Right lobe of liver (tissue), 6 donors: ENCODE measurements around the gene PSMC4. TPM values are rescaled to one million over a fixed set of nuclear protein-coding genes. Genes with fewer than 3 reads are reported as not detected.

ENCODE experiments used
- ATAC-seq, 4 donors: fragments of 200-7000 bp; cut with Tn5 transposase; one replicate each; pipeline ENCODE4 v1.9.1; 2020; ENCODE audit warnings: mild to moderate bottlenecking in 4 of 4, moderate library complexity in 4 of 4
- DNase-seq, 3 donors: peaks; one replicate each; pipeline ENCODE4 v3.0.0-alpha.2; 2020
- H3K27ac ChIP-seq, 3 donors: fragments of 200-600 bp; one replicate each; pipeline ENCODE4 v1.8.0; 2022
- H3K27me3 ChIP-seq, 2 donors: fragments of 200-600 bp; one replicate each; pipeline ENCODE4 v1.8.0; 2022
- H3K36me3 ChIP-seq, 4 donors: fragments of 200-600 bp; sonication (generic) in 1 of 4; one replicate each; pipeline versions ENCODE4 v1.5.1 to v1.8.0; 2017 to 2022; ENCODE audit warnings: control low read depth in 1 of 4
- H3K4me1 ChIP-seq, 4 donors: fragments of 200-600 bp; sonication (generic) in 1 of 4; one replicate each; pipeline versions ENCODE4 v1.5.1 to v1.8.0; 2017 to 2022; ENCODE audit warnings: control low read depth in 1 of 4
- H3K4me3 ChIP-seq, 3 donors: fragments of 200-600 bp; one replicate each; pipeline ENCODE4 v1.8.0; 2022
- H3K9me3 ChIP-seq, 4 donors: fragments of 200-600 bp; sonication (generic) in 1 of 4; one replicate each; pipeline versions ENCODE4 v1.5.1 to v1.8.0; 2017 to 2022; ENCODE audit warnings: control low read depth in 1 of 4
- CTCF ChIP-seq, 4 donors: fragments of 200-600 bp in 3 of 4; fragments of 450-650 bp in 1 of 4; IDR thresholded peaks; one replicate each; pipeline versions ENCODE4 v1.5.1 to v1.8.0; 2016 to 2022; ENCODE audit warnings: antibody characterized with exemption in 4 of 4, mild to moderate bottlenecking in 2 of 4
- POLR2A ChIP-seq: fragments of 450-650 bp; IDR thresholded peaks from one replicate; pipeline ENCODE4 v1.6.1; 2017; ENCODE audit warnings: antibody characterized with exemption, mild to moderate bottlenecking
- WGBS: methylation state at CpG from one replicate; pipeline ENCODE4 v1.1.6; 2018; ENCODE audit warnings: low coverage, low lambda C conversion rate; ENCODE audit not compliant: insufficient coverage; ENCODE audit errors: missing lambda C conversion rate; 5-methylcytosine and 5-hydroxymethylcytosine counted together
- intact Hi-C, 2 donors: fragments of 100-400 bp; cut with DNase I; formaldehyde crosslinking; loops; one replicate each; pipeline versions ENCODE4 v1.11.2 to v1.14.1; 2022
- total RNA-seq, 6 experiments: library from RNA; depleted of rRNA in 2 of 6; stranded (reverse); fragments of >200 nt in 2 of 6; fragmentation: NEBNext Ultra II Directional in 3 of 6; extraction: Animal tissue kit (Norgen Biotek cat#: 25700) in 3 of 6; gene quantifications; one replicate each; pipeline versions ENCODE4 v1.1.0 to v1.2.4, GENCODE V29; 2016 to 2023
- donor health status: DM: no; HTN: yes; CAD: no.
- donor health status: DM: no; HTN: no; CAD: no.
- donor health status: DM: no; HTN: no; CAD: no.
- donor health status: DM: no; HTN: yes; CAD: no.
- donor health status: DM: no; HTN: yes; CAD: no.

PSMC4 gene
- total RNA-seq, 6 experiments from 2014 or later, result 40.0 to 106 (median 52.5) TPM

- 61% methylated on average over 4 of the region's 5 CpGs for WGBS
- intact Hi-C loops, result no loop called here
- peak; percentile 6 to 21 (median 8) for ATAC-seq
Observed at GRCh38 chr19:39997638-39998216, 26.8 kb downstream of the PSMC4 start.

GRCh38 chr19:39998501-39998900 lies 27.5 kb downstream of the PSMC4 start:
- Histone ChIP-seq H3K9me3 (no peaks in the 10 kb centered on the region), H3K4me3 (no peak overlapping the region), H3K27ac (no peak overlapping the region), H3K36me3 (no peaks in the 10 kb centered on the region), H3K4me1 (peaks cover 0 to 14% (median 2%) of the 10 kb centered on the region in 4 donors), H3K27me3 (no peaks in the 10 kb centered on the region)
- intact Hi-C loops, result no loop called here
- ATAC-seq (no peak), DNase-seq (no peak)
- WGBS, result 92% methylated on average over 4 of the region's 4 CpGs
- TF ChIP-seq CTCF (IDR thresholded peaks at IDR 0.05) (no peak), POLR2A (no peak)

More at GRCh38 chr19:39997638-39998216, 26.8 kb downstream of the PSMC4 start:
- H3K27ac ChIP-seq, result peak overlapping the region; percentile 57 to 82 (median 80)
- H3K27me3 ChIP-seq, result no peaks in the 10 kb centered on the region
- H3K36me3 ChIP-seq, result no peaks in the 10 kb centered on the region
- peaks cover 0 to 14% (median 2%) of the 10 kb centered on the region in 4 donors for H3K4me1 ChIP-seq
- TF ChIP-seq POLR2A, result no peak
- peak overlapping the region; percentile 59 to 83 (median 71) for H3K4me3 ChIP-seq
- no peaks in the 10 kb centered on the region for H3K9me3 ChIP-seq
- no peak for DNase-seq

GRCh38 chr19:40005691-40006272 lies 34.8 kb downstream of the PSMC4 start:
- Histone ChIP-seq H3K4me1 (peaks cover 0 to 3% (median 0%) of the 10 kb centered on the region in 4 donors), H3K36me3 (peaks cover 0 to 26% (median 22%) of the 10 kb centered on the region in 4 donors), H3K27me3 (no peaks in the 10 kb centered on the region), H3K27ac (no peak overlapping the region), H3K9me3 (peaks cover 0 to 3% (median 2%) of the 10 kb centered on the region in 4 donors), H3K4me3 (no peak overlapping the region)
- WGBS, result 74% methylated on average over 4 of the region's 4 CpGs
- DNase-seq (no peak), ATAC-seq (no peak)
- intact Hi-C loops, result no loop called here
- TF ChIP-seq POLR2A (no peak), CTCF (IDR thresholded peaks at IDR 0.05) (no peak)

DNA sequence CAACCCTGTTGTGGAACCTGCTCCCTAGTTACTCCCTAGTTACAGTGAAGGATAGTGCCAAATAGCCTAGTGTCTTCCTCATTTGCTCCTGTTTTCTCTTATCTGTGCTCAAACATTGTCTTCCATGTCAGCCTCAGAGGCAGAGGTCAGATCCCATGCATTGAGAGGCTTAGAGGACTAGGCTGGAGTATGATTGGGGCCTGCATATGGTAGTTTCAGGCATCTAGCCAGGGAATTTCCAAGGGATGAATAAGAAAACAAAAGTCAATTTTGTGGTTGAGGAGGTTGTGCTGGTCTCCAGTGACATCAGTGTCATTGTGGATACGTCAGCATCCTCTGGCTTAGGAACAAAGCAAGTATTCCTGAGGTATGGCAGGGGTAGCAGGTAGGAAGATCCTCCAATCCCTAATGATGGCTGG lies 35.3 kb downstream of the PSMC4 start:
- Histone ChIP-seq H3K27me3 (no peaks in the 10 kb centered on the region), H3K36me3 (peaks cover 0 to 26% (median 24%) of the 10 kb centered on the region in 4 donors), H3K9me3 (peaks cover 0 to 5% (median 2%) of the 10 kb centered on the region in 4 donors), H3K4me3 (no peak overlapping the region), H3K4me1 (peaks cover 0 to 3% (median 0%) of the 10 kb centered on the region in 4 donors), H3K27ac (no peak overlapping the region)
- ATAC-seq, result peak; percentile 66 to 89 (median 80)
- TF ChIP-seq POLR2A (no peak), CTCF (IDR thresholded peaks at IDR 0.05) (no peak)
- no peak for DNase-seq
- intact Hi-C loops, result no loop called here
- 69% methylated on average over 1 of the region's 1 CpG for WGBS

- DNase-seq (no peak), ATAC-seq (no peak)
- TF ChIP-seq POLR2A (no peak), CTCF (IDR thresholded peaks at IDR 0.05) (no peak)
- Histone ChIP-seq H3K27ac (no peak overlapping the region), H3K4me3 (no peak overlapping the region), H3K9me3 (peaks cover 0 to 27% (median 15%) of the 10 kb centered on the region in 4 donors), H3K27me3 (no peaks in the 10 kb centered on the region), H3K4me1 (peaks cover 0 to 3% (median 0%) of the 10 kb centered on the region in 4 donors), H3K36me3 (peaks cover 0 to 42% (median 26%) of the 10 kb centered on the region in 4 donors)
- intact Hi-C loops, result no loop called here
Observed at GRCh38 chr19:40009674-40010073, 38.7 kb downstream of the PSMC4 start.
